Ovary (tissue), 9 donors: ENCODE measurements around the gene ANGPTL8. TPM values are rescaled to one million over a fixed set of nuclear protein-coding genes. Genes with fewer than 3 reads are reported as not detected.

Source experiments
- DNase-seq, 5 donors: peaks; one replicate each; pipeline ENCODE4 v3.0.0-alpha.2; 2019 to 2020
- H3K27ac ChIP-seq, 2 donors: fragments of 200-600 bp; one replicate each; pipeline versions ENCODE4 v1.5.1 to v1.8.0; 2019 to 2022
- H3K27me3 ChIP-seq: fragments of 200-600 bp; one replicate; pipeline ENCODE4 v1.8.0; 2022
- H3K36me3 ChIP-seq: fragments of 200-600 bp; sonication (generic); one replicate; pipeline ENCODE4 v1.5.1; 2019
- H3K4me1 ChIP-seq: one replicate; pipeline ENCODE4 v1.8.1; 2013; ENCODE audit warnings: mild to moderate bottlenecking, moderate library complexity; ENCODE audit not compliant: insufficient read depth
- H3K4me3 ChIP-seq: fragments of 200-600 bp; sonication (generic); one replicate; pipeline ENCODE4 v1.5.1; 2017
- H3K9me3 ChIP-seq, 2 donors: fragments of 200-600 bp in 1 of 2; sonication (generic) in 1 of 2; one replicate each; pipeline versions ENCODE4 v1.5.1 to v1.8.1; 2013 to 2019; ENCODE audit warnings: mild to moderate bottlenecking in 1 of 2, moderate library complexity in 1 of 2
- CTCF ChIP-seq, 3 donors: fragments of 450-650 bp in 2 of 3; fragments of 200-600 bp in 1 of 3; IDR thresholded peaks; one replicate each; pipeline versions ENCODE4 v1.5.1 to v1.8.0; 2016 to 2022; ENCODE audit warnings: antibody characterized with exemption in 3 of 3, mild to moderate bottlenecking in 1 of 3
- EP300 ChIP-seq: sonication (generic); formaldehyde crosslinking; IDR thresholded peaks from one replicate; pipeline ENCODE4 v1.6.1; 2017; ENCODE audit warnings: antibody characterized with exemption
- POLR2A ChIP-seq: fragments of 450-650 bp; IDR thresholded peaks from one replicate; pipeline ENCODE4 v1.6.1; 2017; ENCODE audit warnings: antibody characterized with exemption, mild to moderate bottlenecking, moderate library complexity
- WGBS, 3 donors: extraction: QIAGEN DNeasy Blood & Tissue Kit in 1 of 3; methylation state at CpG; one replicate each; pipeline versions ENCODE4 v1.1.5 to v1.1.7; 2013 to 2017; 5-methylcytosine and 5-hydroxymethylcytosine counted together
- intact Hi-C, 4 donors: fragments of 100-400 bp; cut with DNase I; formaldehyde crosslinking; loops; one replicate each; pipeline versions ENCODE4 v1.11.0 to v1.15.1; 2022 to 2023
- polyA plus RNA-seq, 2 donors: library from polyadenylated mRNA; stranded (reverse); fragments of 200-250 nt in 1 of 2; fragments of 350-450 nt in 1 of 2; fragmentation: Illumina TruSeq in 1 of 2; extraction: RNeasy Lipid Tissue Mini Kit (QIAGEN cat#74804) in 1 of 2; gene quantifications; one replicate each; pipeline ENCODE4 v1.2.3, GENCODE V29; 2013 to 2014
- total RNA-seq, 7 donors: library from RNA; depleted of rRNA in 2 of 7; stranded (reverse); fragments of >200 nt in 2 of 7; fragmentation: NEBNext Ultra II Directional in 3 of 7; extraction: Animal tissue kit (Norgen Biotek cat#: 25700) in 3 of 7; gene quantifications; one replicate each; pipeline versions ENCODE4 v1.1.0 to v1.2.4, GENCODE V29; 2016 to 2023
- donor health status: DM: no; HTN: no; CAD: no; lungs with moderate emphysema.
- donor health status: DM: no; HTN: no; CAD: no.
- donor health status: Bipolar disorder and iron deficiency.
- donor health status: DM: yes; HTN: yes; CAD: no.
- donor health status: DM: no; HTN: no; CAD: no.
- donor health status: DM: yes; HTN: yes; CAD: no.

ANGPTL8 gene
- total and polyA plus RNA-seq, 9 donors: 0.50 to 0.93 (median 0.68) TPM; not detected in 5

DNA sequence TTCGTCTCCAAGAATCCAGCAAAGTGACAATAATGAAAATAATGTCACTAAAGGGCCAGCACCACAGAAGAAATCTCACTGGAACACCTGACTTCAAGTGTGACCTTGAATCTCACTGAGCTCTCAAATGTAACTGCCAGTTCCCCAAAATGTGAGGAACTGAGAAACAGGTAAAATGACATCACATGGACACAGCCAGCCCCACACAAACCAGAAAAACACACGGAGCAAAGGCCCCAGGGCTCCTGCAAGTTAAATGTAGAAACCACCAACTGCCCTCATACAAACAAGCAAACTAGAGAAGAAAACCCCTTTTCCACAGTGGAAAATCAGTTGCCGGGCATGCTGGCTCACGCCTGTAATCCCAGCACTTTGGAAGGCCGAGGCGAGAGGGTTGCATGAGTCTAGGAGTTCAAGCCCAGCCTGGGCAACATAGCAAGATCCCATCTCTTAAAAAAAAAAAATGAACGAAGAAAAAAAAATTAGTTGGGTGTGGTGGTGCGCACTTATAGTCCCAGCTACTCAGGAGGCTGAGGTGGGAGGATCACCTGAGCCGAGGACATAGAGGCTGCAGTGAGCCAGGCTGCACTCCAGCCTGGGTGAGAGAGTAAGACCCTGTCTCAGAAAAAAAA, 33.4 kb upstream of the ANGPTL8 start:
- peaks cover 12% of the 10 kb centered on the region for H3K4me1 ChIP-seq
- no peak overlapping the region for H3K4me3 ChIP-seq
- no peaks in the 10 kb centered on the region for H3K9me3 ChIP-seq
- H3K36me3 ChIP-seq: no peaks in the 10 kb centered on the region
- intact Hi-C loops: loop anchor here in 3 of 4 donors (2.0 to 10.0 kb wide), 4 partner anchors 67 to 174 kb away; no protein-coding TSS in a partner anchor
- DNase-seq: no peak
- 76 to 83% (median 78%) methylated on average over 9 of the region's 9 CpGs for WGBS, 3 donors
- no peaks in the 10 kb centered on the region for H3K27me3 ChIP-seq
- TF ChIP-seq CTCF (IDR thresholded peaks at IDR 0.05) (no peak), POLR2A (no peak), EP300 (no peak)
- H3K27ac ChIP-seq: no peak overlapping the region

GRCh38 chr19:11208561-11209471, 30.6 kb upstream of the ANGPTL8 start:
- Histone ChIP-seq H3K4me3 (no peak overlapping the region), H3K4me1 (peaks cover 5% of the 10 kb centered on the region), H3K9me3 (no peaks in the 10 kb centered on the region), H3K36me3 (no peaks in the 10 kb centered on the region), H3K27me3 (no peaks in the 10 kb centered on the region), H3K27ac (no peak overlapping the region)
- TF ChIP-seq POLR2A: no peak
- WGBS, 3 donors: 81 to 88% (median 87%) methylated on average over 38 of the region's 38 CpGs
- DNase-seq: no peak
- intact Hi-C loops: loop anchor here in 2 of 4 donors (5.0 to 10.0 kb wide), 2 partner anchors 174 to 177 kb away; no protein-coding TSS in a partner anchor

DNA sequence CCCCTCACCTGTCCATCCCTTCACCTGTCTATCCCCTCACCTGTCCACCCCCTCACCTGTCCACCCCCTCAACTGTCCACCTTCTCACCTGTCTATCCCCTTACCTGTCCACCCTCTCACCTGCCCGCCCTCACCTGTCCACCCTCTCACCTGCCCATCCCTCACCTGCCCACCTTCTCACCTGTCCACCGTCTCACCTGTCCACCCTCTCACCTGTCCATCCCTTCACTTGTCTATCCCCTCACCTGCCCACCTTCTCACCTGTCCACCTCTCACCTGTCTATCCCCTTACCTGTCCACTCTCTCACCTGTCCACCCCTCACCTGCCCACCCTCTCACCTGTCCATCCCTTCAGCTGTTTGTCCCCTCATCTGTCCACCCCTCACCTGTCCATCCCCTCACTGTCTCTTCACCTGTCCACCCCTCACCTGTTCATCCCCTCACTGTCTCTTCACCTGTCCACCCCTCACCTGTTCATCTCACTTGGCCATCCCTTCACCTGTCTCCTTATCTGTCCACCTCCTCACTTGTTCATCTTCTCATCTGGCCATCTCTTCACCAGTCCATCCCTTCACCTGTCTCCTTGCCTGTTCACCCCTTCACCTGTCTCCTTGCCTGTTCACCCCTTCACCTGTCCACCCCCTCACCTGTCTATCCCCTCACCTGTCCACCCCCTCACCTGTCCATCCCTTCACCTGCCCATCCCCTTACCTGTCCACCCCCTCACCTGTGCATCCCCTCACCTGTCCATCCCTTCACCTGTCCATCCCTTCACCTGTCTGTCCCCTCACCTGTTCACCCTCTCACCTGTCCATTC, 29.4 kb upstream of the ANGPTL8 start:
- no peaks in the 10 kb centered on the region for H3K4me1 ChIP-seq
- no peaks in the 10 kb centered on the region for H3K27me3 ChIP-seq
- no peak overlapping the region for H3K27ac ChIP-seq
- no peaks in the 10 kb centered on the region for H3K9me3 ChIP-seq
- no peak for TF ChIP-seq EP300
- no peak for TF ChIP-seq POLR2A
- TF ChIP-seq CTCF (IDR thresholded peaks at IDR 0.05): no peak
- no peak for DNase-seq
- intact Hi-C loops: loop anchor here in 2 of 4 donors (5.0 to 10.0 kb wide), 3 partner anchors 175 to 265 kb away; no protein-coding TSS in a partner anchor
- 57 to 76% (median 72%) methylated on average over 2 of the region's 2 CpGs for WGBS, 3 donors
- H3K36me3 ChIP-seq: no peaks in the 10 kb centered on the region
- no peak overlapping the region for H3K4me3 ChIP-seq

DNA sequence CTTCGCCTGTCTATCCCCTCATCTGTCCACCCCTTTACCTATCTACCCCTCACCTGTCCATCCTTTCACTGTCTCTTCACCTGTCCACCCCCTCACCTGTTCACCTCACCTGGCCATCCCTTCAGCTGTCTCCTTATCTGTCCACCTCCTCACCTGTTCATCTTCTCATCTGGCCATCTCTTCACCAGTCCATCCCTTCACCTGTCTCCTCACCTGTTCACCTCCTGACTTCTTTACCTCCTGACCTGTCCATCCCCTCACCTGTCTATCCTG, 28.8 kb upstream of the ANGPTL8 start:
- 86 to 98% (median 96%) methylated on average over 1 of the region's 1 CpG for WGBS, 3 donors
- Histone ChIP-seq H3K4me1 (no peaks in the 10 kb centered on the region), H3K27ac (no peak overlapping the region), H3K27me3 (no peaks in the 10 kb centered on the region), H3K4me3 (no peak overlapping the region), H3K36me3 (no peaks in the 10 kb centered on the region), H3K9me3 (no peaks in the 10 kb centered on the region)
- TF ChIP-seq CTCF (IDR thresholded peaks at IDR 0.05) (no peak), EP300 (no peak), POLR2A (no peak)
- intact Hi-C loops: loop anchor here in 1 of 4 donors (10.0 kb wide), 1 partner anchor 266 kb away; no protein-coding TSS in a partner anchor
- DNase-seq: no peak
